NCI-H2227 treated with DMSO at 0.1 percent for 48 hours (cell line): ENCODE measurements around the gene SP3.

ENCODE experiments used
- DNase-seq: peaks from one replicate; lab custom pipeline; 2025; lab: John Stamatoyannopoulos, UW

The SP3 gene

DNA sequence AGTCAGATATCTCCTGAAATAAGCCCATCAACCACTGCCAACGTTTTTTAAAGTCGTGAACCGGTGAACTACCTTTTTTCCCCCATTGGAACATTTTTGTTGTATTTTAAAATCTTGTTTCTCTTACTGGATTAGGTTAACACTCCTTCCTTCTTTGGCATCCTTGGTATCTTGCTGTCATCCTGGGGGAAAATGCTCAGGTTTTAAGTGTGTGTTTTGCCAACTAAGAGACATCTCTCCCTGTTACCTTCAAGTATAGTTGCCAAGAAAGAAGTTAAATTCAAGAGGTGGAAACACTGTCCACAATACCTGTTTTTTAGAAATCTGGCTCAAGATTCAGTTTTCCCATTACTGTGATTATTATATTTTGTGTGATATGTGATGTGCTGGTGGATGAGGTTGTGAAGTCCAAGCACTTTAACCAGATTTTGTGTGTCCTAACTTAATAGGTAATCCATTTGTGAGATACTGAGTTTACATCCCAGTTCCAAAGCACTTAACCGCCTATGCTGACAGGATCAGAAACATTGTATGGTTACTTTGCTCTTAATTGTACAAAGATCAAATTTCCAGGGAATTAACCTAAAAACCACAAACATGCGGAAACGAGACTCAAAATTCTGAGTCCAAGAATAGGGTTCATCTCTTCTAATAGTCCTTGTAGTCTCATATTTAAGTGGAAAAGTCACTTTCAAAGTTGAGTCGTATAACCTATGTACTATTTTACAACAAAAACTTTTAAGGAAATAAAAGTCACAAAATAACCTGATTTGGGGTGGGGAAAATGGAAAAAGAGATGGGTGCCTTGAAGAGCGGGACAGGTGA, 1.3 kb upstream of the SP3 start:
- no peak for DNase-seq

- peak; percentile 89 for DNase-seq
Measured at GRCh38 chr2:173964565-173965371, 405 bp downstream of the SP3 start.

DNA sequence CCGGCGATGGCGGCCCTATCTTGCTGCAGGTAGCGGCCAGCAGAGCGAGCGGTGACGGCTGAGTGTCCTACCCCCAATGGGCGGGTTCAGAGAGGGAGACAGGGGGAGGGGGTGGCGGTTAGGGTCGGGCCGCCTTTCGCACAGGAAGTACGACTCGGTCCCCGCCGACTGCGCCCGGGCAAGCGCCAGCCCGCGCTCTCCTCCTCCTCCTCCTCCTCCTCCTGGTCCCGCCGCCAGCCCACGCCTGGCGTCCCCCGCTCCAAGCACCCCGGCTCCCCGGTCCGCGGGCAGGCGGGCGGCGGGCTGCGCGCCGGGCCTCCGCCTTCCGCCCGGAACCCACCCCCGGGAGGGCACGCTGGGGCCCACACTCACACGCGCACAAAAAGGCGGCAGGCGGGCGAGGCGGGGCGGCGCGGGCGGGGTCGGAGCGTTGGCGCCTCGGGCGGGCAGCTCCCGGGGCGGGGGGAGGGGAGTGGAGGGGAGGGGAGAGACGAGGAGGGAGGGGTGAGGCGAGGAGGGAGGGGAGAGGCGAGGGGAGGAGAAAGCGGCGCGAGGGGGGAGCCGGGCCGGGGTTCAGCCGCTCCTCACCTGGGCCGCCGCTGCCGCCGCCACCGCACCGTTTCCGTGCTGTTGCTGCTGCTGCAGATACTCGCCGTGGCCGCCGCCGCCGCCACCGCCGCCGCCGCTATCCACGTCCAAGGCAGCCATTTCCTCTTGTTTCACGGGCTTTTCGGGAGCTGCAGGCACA, 1.2 kb downstream of the SP3 start:
- peak; percentile 90 for DNase-seq

DNA sequence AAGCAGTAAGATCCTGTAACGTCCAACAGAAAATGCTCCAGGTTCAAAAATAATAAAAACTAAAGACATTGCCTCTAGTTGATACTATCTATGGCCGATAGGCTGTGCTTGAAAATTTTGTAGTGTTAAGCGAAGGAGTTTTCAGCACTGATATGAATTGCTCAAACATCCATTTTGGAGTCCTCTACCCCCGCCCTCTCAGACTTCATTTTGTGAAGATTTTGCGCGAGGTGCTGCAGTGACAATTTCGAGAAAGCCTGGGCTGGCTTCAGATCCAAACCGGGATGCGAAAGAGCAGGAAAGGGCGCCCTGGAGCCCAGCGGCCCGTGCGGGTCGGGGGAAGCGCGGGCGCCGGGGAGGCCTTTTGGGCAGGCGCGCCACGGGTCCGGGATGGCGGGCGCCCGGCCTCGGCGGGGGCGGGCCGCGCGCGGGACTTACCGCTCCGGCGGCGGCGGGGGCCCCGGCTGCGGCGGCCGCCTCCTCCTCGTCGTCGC, 1.8 kb downstream of the SP3 start:
- peak; percentile 75 for DNase-seq

DNA sequence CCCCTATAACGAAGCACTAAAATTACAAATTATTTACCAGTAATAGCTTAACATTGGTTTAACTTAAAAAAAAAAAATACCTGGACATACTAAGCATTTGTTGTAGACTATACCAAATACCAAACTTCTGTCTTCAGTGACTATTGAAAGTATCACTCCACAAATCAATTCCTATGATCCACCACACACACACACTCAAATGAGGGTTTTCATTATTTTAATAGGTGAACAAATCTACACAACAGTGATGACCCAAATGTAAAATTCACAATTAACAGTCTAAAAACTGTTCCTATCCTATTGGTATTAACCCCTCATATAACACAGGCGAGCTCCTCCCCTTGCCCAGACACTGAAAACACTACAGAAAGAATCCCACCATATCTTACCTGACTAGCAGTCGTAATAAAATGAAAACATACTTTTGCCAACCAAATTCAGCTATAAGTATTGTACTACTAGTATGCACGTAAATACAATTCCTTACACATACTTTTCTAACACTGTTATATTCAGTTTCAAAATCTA, 2.5 kb downstream of the SP3 start:
- no peak for DNase-seq

DNA sequence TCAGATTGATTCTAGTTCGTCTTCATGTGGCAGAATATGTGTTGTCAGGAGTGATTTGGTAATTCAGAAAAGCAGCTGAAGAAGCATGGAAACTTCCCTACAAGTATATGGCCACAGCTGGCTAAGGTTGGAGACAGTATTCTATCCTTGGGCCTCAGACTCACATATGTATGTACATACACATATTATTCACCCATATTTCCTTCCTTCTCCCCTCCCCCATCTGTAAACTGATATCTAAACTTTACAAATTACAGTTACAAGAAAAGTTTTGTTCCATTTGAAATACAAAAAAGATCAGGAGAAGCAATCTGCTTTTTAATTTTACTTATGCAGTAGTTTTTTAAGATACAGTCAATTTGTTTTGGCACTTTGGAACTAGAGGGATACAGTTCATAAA, 3.1 kb downstream of the SP3 start:
- DNase-seq, result no peak

DNA sequence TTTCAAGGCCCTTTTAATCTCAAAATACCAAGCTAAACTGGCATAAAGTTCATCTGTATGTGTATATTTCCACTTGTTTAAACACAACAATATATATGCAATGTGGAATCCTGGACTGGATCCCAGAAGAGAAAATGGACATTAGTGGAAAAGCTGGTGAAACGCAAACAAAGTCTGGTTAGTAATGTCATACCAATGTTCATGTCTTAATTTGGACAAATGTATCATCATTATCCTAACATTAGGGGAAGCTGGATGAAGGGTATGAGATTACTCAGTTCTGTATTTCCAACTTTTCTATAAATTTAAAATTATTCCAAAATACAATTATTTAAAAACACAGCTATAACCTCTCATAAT, 3.8 kb downstream of the SP3 start:
- DNase-seq, result no peak

DNA sequence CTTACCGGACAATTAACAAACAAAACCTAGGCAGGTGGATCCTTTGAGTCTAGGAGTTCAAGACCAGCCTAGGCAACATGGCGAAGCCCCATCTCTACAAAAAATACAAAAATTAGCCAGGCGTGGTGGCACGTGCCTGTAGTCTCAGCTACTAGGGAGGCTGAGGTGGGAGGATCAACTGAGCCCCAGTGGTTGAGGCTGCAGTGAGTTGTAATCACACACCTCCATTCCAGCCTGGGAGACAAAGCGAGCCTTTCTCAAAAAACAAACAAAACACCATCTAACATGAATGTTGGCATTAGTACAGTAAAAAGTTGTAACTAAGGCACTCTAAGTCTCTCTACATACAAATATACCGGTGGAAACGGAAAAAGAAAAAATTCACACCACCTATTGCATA, 5.3 kb downstream of the SP3 start:
- DNase-seq, result no peak

DNA sequence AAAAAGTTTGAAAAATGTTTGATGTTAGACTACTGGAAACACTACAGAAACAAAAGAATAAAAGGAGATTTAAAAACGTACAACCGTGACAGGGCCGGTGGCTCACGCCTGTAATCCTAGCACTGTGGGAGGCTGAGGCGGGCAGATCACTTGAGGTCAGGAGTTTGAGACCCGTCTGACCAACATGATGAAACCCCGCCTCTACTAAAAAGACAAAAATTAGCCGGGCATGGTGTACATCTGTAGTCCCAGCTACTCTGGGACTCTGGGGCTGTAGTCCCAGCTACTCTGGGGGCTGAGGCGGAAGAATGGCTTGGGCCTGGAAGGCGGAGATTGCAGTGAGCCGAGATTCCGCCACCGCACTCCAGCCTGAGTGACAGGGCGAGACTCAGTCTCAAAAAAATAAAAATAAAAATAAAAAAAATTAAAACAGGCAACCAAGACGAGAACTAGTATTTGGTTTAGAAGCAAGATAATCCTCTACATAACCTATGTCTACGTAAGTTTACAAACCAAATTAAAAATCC, 5.8 kb downstream of the SP3 start:
- DNase-seq, result no peak

DNA sequence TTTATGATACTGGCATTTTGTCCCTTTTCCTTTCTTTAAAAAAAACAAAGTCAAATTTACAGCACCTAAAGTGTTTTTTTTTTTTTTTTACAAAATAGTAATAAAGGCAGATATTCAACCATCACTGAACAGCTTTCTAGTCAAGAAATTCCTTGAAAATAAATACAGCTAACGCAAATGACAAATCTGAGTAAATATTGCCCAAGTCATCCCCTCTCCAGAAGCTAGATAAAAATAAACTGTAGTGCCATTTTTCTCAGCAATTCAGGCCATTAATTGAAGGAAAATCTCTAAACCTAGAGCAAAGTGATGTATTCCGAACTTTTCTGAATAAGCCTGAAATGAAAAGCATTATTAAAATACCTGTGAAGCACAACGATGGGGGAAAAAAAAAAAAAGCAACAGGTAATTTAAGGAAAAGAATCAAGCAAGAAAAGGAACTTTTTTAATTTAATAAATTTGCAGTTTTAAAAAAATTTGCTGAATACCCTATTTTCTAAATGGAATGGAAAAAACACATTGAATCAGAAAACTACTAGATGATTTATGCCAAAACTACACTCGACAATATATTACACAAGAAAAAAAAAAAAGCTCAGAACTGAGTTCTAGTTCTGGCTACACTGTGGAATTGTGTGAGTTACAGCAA, 6.9 kb downstream of the SP3 start:
- DNase-seq, result no peak

GRCh38 chr2:173957517-173957916, 7.7 kb downstream of the SP3 start:
- DNase-seq, result no peak

- no peak for DNase-seq
Measured at GRCh38 chr2:173956454-173956853, 8.7 kb downstream of the SP3 start.

DNA sequence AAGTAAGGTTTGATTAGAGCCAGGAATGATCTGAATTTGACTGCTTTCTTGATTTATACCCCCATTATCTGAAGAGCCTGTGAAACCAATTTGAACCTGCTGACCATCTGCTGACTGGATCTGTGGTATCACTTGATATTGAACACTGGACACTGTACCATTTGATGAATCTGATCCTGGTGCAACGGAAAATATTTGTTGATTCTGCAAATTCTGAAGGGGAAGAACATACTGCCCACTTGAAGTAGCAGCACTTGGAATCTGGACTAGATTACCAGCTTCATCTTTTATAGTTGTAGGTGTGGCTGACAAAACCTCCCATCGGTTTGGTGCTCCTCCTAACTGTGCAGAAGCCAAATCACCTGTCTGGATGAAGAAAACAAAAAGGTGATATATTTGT, 9.3 kb downstream of the SP3 start:
- no peak for DNase-seq

DNA sequence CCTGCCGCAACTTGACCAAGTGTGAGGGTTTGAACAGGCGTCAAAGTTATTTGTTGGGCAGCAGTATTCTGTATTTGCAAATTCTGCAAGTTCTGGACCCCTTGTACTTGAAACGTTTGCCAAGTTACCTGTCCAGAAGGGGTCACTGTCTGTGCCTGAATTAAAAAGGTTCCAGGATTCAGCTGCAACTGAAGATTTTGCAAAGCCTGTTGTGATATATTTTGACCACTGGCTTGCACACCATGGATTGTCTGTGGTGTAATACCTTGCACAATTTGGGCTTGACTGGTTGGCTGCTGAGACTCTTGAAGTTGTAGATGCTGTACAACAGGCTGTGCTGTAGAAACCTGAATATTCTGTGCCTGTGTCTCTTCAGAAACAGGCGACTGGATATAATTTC, 10.2 kb downstream of the SP3 start:
- DNase-seq, result no peak

- no peak for DNase-seq
Measured at GRCh38 chr2:173953047-173953424, 12.1 kb downstream of the SP3 start.

DNA sequence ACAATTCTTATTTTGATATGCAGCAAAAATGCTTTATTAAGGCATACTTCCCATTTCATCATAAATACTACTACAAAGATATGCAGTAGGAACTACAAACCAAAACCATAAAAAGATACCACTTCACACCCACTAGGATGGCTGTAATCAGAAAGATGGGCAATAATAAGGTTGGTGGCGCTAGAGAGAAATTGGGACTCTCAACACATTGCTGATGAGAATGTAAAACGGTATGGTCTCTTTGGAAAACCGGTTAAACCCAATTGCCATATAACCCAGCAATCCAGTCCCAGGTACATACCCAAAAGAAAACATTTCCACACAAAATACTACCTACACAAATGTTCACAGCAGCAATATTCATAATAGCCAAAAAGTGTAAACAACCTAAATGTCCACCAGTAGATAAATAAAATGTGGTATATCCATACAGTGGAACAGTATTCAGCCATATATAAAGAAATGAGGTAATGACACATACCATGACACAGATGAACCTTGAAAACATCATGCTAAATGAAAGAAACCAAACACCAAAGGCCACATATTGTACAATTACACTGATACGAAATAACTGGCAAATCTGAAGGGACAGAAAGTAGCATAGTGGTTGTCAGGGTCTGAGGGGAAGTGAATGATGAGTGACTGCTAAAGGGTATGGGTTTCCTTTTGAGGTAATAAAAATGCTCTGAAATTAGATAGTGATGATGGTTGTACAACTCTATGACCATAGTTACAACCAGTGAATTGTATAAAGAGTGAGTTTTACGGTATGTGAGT, 12.7 kb downstream of the SP3 start:
- no peak for DNase-seq

- no peak for DNase-seq
Measured at GRCh38 chr2:173948842-173949241, 16.3 kb downstream of the SP3 start.

DNA sequence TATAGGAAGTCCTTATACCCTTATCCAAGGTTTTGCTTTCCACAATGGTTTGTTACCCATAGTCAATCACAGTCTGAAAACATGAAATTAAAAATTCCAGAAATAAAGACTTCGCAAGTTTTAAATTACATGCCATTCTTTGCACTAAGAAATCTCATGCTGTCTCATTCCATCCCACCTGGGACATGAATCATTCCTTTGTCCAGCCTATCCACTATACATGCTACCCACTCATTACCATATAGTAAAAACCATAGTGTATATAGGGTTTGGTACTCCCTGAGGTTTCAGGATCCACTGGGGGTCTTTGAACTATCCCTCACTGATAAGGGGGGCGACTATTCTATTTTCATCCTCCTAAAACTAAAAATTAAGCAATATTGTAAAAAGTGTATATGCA, 17.0 kb downstream of the SP3 start:
- no peak for DNase-seq

DNA sequence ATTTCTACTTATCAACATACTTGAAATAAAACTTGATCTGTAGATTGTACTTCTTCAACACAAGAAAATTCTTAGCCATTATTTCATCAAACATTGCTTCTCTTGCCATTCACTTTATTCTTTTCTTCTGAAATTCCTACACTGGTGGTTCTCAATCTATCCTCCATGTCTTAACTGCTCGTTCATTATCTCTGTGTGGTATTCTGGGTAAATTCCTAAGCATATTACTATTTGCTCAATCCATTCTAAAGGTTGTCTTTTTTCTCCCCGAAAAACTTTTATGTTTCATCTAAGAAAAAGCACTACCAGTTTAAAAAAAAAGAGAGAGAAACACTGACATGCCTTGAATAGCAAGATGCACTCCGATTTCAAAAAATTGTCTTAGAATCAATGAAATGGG, 18.0 kb downstream of the SP3 start:
- no peak for DNase-seq

GRCh38 chr2:173943738-173944137, 21.4 kb downstream of the SP3 start:
- DNase-seq, result no peak
